Liver (tissue), 9 donors: ENCODE results near the gene PLPP2. TPM values are rescaled to one million over a fixed set of nuclear protein-coding genes. Genes with fewer than 3 reads are reported as not detected.

Experiments used
- DNase-seq: peaks from one replicate; pipeline ENCODE4 v3.0.0-alpha.2; 2017; ENCODE audit warnings: low spot score
- H3K27ac ChIP-seq, 2 donors: one replicate each; pipeline ENCODE4 v1.7.0; 2013; ENCODE audit warnings: inconsistent platforms in 2 of 2, low read length in 2 of 2, control low read depth in 1 of 2, low read depth in 1 of 2, mild to moderate bottlenecking in 1 of 2
- H3K27me3 ChIP-seq, 4 donors: one replicate each; pipeline versions ENCODE4 v1.6.1 to v1.7.0; 2013; ENCODE audit warnings: low read length in 3 of 4, inconsistent platforms in 1 of 4, mild to moderate bottlenecking in 1 of 4, moderate library complexity in 1 of 4; ENCODE audit not compliant: control insufficient read depth in 4 of 4, insufficient read depth in 4 of 4
- H3K36me3 ChIP-seq, 4 donors: one replicate each; pipeline versions ENCODE4 v1.6.1 to v1.7.0; 2013; ENCODE audit warnings: low read length in 3 of 4, mild to moderate bottlenecking in 3 of 4, low read depth in 1 of 4, moderate library complexity in 1 of 4; ENCODE audit not compliant: control insufficient read depth in 4 of 4, insufficient read depth in 3 of 4
- H3K4me1 ChIP-seq, 4 donors: one replicate each; pipeline versions ENCODE4 v1.6.1 to v1.7.0; 2013; ENCODE audit warnings: low read length in 3 of 4, mild to moderate bottlenecking in 3 of 4, moderate library complexity in 1 of 4; ENCODE audit not compliant: control insufficient read depth in 4 of 4, insufficient read depth in 4 of 4
- H3K4me3 ChIP-seq, 3 donors: one replicate each; pipeline versions ENCODE4 v1.6.1 to v1.7.0; 2013; ENCODE audit warnings: low read length in 3 of 3, control low read depth in 1 of 3, low read depth in 1 of 3, mild to moderate bottlenecking in 1 of 3
- H3K9ac ChIP-seq, 2 donors: one replicate each; pipeline ENCODE4 v1.7.0; 2013; ENCODE audit warnings: low read length in 2 of 2, mild to moderate bottlenecking in 2 of 2, moderate library complexity in 2 of 2, control low read depth in 1 of 2, low read depth in 1 of 2
- H3K9me3 ChIP-seq, 4 donors: one replicate each; pipeline versions ENCODE4 v1.6.1 to v1.7.0; 2013; ENCODE audit warnings: low read length in 3 of 4; ENCODE audit not compliant: control insufficient read depth in 4 of 4
- ATF3 ChIP-seq: IDR thresholded peaks from 2 replicates; pipeline ENCODE4 v1.6.1; 2016; ENCODE audit warnings: antibody characterized with exemption
- CTCF ChIP-seq: fragments of 150-350 bp; IDR thresholded peaks from 2 replicates; pipeline ENCODE4 v1.5.1; 2017; ENCODE audit warnings: improper control_type of control experiment, low read depth, low read length; ENCODE audit not compliant: missing input control
- EGR1 ChIP-seq, 2 donors: IDR thresholded peaks; 2 replicates each; pipeline ENCODE4 v1.6.1; 2016 to 2018; ENCODE audit warnings: antibody characterized with exemption in 2 of 2, low read depth in 2 of 2
- FOXA1 ChIP-seq: IDR thresholded peaks from 2 replicates; pipeline ENCODE4 v1.6.1; 2016; ENCODE audit warnings: antibody characterized with exemption
- FOXA2 ChIP-seq: IDR thresholded peaks from 2 replicates; pipeline ENCODE4 v1.6.1; 2016; ENCODE audit warnings: antibody characterized with exemption
- GABPA ChIP-seq, 2 donors: IDR thresholded peaks in 1 of 2; conservative IDR thresholded peaks in 1 of 2; 2 replicates each; pipeline ENCODE4 v1.6.1; 2016; ENCODE audit warnings: antibody characterized with exemption in 2 of 2, mild to moderate bottlenecking in 1 of 2, moderate library complexity in 1 of 2
- HNF4A ChIP-seq, 2 donors: conservative IDR thresholded peaks; 2 replicates each; pipeline ENCODE4 v1.6.1; 2016; ENCODE audit warnings: antibody characterized with exemption in 2 of 2, mild to moderate bottlenecking in 2 of 2
- HNF4G ChIP-seq: IDR thresholded peaks from 2 replicates; pipeline ENCODE4 v1.6.1; 2016; ENCODE audit warnings: antibody characterized with exemption
- JUND ChIP-seq, 2 donors: IDR thresholded peaks; 2 replicates each; pipeline ENCODE4 v1.6.1; 2016; ENCODE audit warnings: antibody characterized with exemption in 2 of 2
- MAX ChIP-seq: IDR thresholded peaks from 2 replicates; pipeline ENCODE4 v1.6.1; 2016; ENCODE audit warnings: antibody characterized with exemption
- RAD21 ChIP-seq, 2 donors: IDR thresholded peaks; 2 replicates each; pipeline ENCODE4 v1.6.1; 2016; ENCODE audit warnings: antibody characterized with exemption in 2 of 2, mild to moderate bottlenecking in 2 of 2
- REST ChIP-seq: IDR thresholded peaks from 2 replicates; pipeline ENCODE4 v1.6.1; 2016; ENCODE audit warnings: antibody characterized with exemption, mild to moderate bottlenecking
- RXRA ChIP-seq, 2 donors: IDR thresholded peaks; 2 replicates each; pipeline ENCODE4 v1.6.1; 2017 to 2018; ENCODE audit warnings: antibody characterized with exemption in 2 of 2, mild to moderate bottlenecking in 1 of 2
- SP1 ChIP-seq: IDR thresholded peaks from 2 replicates; pipeline ENCODE4 v1.6.1; 2018; ENCODE audit warnings: antibody characterized with exemption, mild to moderate bottlenecking
- YY1 ChIP-seq: IDR thresholded peaks from 2 replicates; pipeline ENCODE4 v1.6.1; 2016; ENCODE audit warnings: antibody characterized with exemption, mild to moderate bottlenecking
- ZBTB33 ChIP-seq: IDR thresholded peaks from 2 replicates; pipeline ENCODE4 v1.6.1; 2016; ENCODE audit warnings: antibody characterized with exemption
- WGBS: extraction: QIAGEN DNeasy Blood & Tissue Kit; methylation state at CpG from one replicate; pipeline ENCODE4 v1.1.7; 2013; 5-methylcytosine and 5-hydroxymethylcytosine counted together
- polyA plus RNA-seq, 2 donors: library from polyadenylated mRNA; stranded (reverse) in 1 of 2; unstranded in 1 of 2; fragments of 200-250 nt in 1 of 2; fragments of >200 nt in 1 of 2; fragmentation: Nextera tagmentation in 1 of 2; extraction: Ambion mirVana in 1 of 2; gene quantifications; one replicate each; pipeline versions ENCODE4 v1.2.1 to v1.2.3, GENCODE V29; 2013 to 2015
- total RNA-seq, 2 donors: library from RNA; depleted of rRNA; stranded (reverse); fragments of >200 nt; gene quantifications; one replicate each; pipeline ENCODE4 v1.2.3, GENCODE V29; 2014
- donor health status: healthy.
- donor health status: healthy.
- donor health status: healthy.
- donor health status: healthy.
- donor health status: healthy.

Gene PLPP2
- total and polyA plus RNA-seq, 4 donors = 0.75 to 5.9 (median 2.0) TPM

GRCh38 chr19:315811-316210 lies 24.6 kb upstream of the PLPP2 start:
- Histone ChIP-seq H3K4me1 (no peaks in the 10 kb centered on the region), H3K27me3 (no peaks in the 10 kb centered on the region), H3K27ac (no peak overlapping the region), H3K36me3 (peaks cover 0 to 15% (median 5%) of the 10 kb centered on the region in 4 donors), H3K9me3 (no peaks in the 10 kb centered on the region), H3K4me3 (no peak overlapping the region), H3K9ac (no peak overlapping the region)
- no peak for TF ChIP-seq CTCF
- no peak for TF ChIP-seq YY1
- no peak for TF ChIP-seq RXRA (IDR thresholded peaks at IDR 0.05)
- no peak for TF ChIP-seq HNF4G
- no peak for TF ChIP-seq FOXA2
- TF ChIP-seq SP1 = no peak
- no peak for TF ChIP-seq ZBTB33
- TF ChIP-seq RAD21 (IDR thresholded peaks at IDR 0.05) = no peak
- TF ChIP-seq FOXA1 = no peak
- DNase-seq = no peak
- WGBS = 91% methylated on average over 8 of the region's 8 CpGs

GRCh38 chr19:313988-314815 lies 23.0 kb upstream of the PLPP2 start:
- Histone ChIP-seq H3K4me1 (no peaks in the 10 kb centered on the region), H3K4me3 (no peak overlapping the region), H3K9ac (no peak overlapping the region), H3K36me3 (peaks cover 0 to 13% (median 5%) of the 10 kb centered on the region in 4 donors), H3K9me3 (no peaks in the 10 kb centered on the region), H3K27ac (no peak overlapping the region), H3K27me3 (no peaks in the 10 kb centered on the region)
- DNase-seq = no peak
- WGBS = 95% methylated on average over 22 of the region's 22 CpGs
- TF ChIP-seq FOXA2 (no peak), ATF3 (no peak), HNF4A (conservative IDR thresholded peaks at IDR 0.05) (no peak), JUND (IDR thresholded peaks at IDR 0.05) (no peak), REST (no peak), MAX (no peak), YY1 (no peak), FOXA1 (no peak), GABPA (IDR thresholded peaks at IDR 0.05 in 1 of 2, conservative IDR thresholded peaks at IDR 0.05 in 1 of 2) (no peak), SP1 (no peak), EGR1 (IDR thresholded peaks at IDR 0.05; ENCODE audit: low read depth in 2 of 2) (no peak), CTCF (no peak), ZBTB33 (no peak)
